HepG2 (cell line): ENCODE results near the gene MKRN1. TPM values are rescaled to one million over a fixed set of nuclear protein-coding genes. Genes with fewer than 3 reads are reported as not detected.

Experiments
- ATAC-seq: fragments of 200-7000 bp; cut with Tn5 transposase; 3 replicates; pipeline ENCODE4 v1.9.1; 2020; ENCODE audit warnings: mild to moderate bottlenecking, moderate library complexity
- BruUV-seq: library from RNA; stranded (reverse); fragments of 400-500 nt; replicated peaks from 2 replicates; lab custom pipeline; 2021; lab: Mats Ljungman, UMichigan
- CTCF ChIA-PET: fragments of 300-600 bp; formaldehyde crosslinking; extraction: SDS; loops from one replicate; lab custom pipeline; 2021; ENCODE audit warnings: low total read pairs, inconsistent platforms, low intra/inter-chr PET ratio; lab: Yijun Ruan, JAX
- POLR2A ChIA-PET: fragments of 350-600 bp; sonication (Branson Sonifier 250); formaldehyde crosslinking; loops from one replicate; lab custom pipeline; 2020; ENCODE audit warnings: antibody characterized with exemption, inconsistent platforms; lab: Yijun Ruan, JAX
- DNase-seq: peaks from one replicate; pipeline ENCODE4 v3.0.0-alpha.2; 2015; ENCODE audit warnings: low spot score
- FAIRE-seq: peaks from 3 replicates; lab custom pipeline; 2011; peaks lifted over from hg19 to GRCh38; lab: Jason Lieb, UNC
- H2AFZ ChIP-seq: one replicate; pipeline ENCODE4 v1.6.1; 2011; ENCODE audit warnings: low read length, inconsistent platforms
- H3K27ac ChIP-seq: fragments of 300-600 bp; 3 replicates; pipeline ENCODE4 v1.8.0; 2011; ENCODE audit warnings: mixed run types, mild to moderate bottlenecking, mixed read lengths, low read length, inconsistent platforms; ENCODE audit not compliant: insufficient read depth; ENCODE audit errors: extremely low read length
- H3K27me3 ChIP-seq, 2 experiments: fragments of 200-600 bp in 1 of 2; 2 replicates in 1 of 2; 3 replicates in 1 of 2; pipeline versions ENCODE4 v1.6.0 to v1.8.0; 2011; ENCODE audit warnings: low read length in 2 of 2, mild to moderate bottlenecking in 2 of 2, moderate library complexity in 2 of 2, inconsistent platforms in 1 of 2; ENCODE audit not compliant: insufficient read depth in 2 of 2, control insufficient read depth in 1 of 2
- H3K36me3 ChIP-seq, 2 experiments: fragments of 200-600 bp in 1 of 2; replicated peaks in 1 of 2; 2 replicates in 1 of 2; 3 replicates in 1 of 2; pipeline versions ENCODE4 v1.5.1 to v1.8.0; 2011; ENCODE audit warnings: low read length in 2 of 2, inconsistent platforms in 1 of 2; ENCODE audit not compliant: insufficient read depth in 2 of 2, control insufficient read depth in 1 of 2
- H3K4me1 ChIP-seq: 2 replicates; pipeline ENCODE4 v1.5.1; 2012; ENCODE audit warnings: low read length, inconsistent platforms; ENCODE audit not compliant: insufficient read depth
- H3K4me2 ChIP-seq: 2 replicates; pipeline ENCODE4 v1.6.0; 2011; ENCODE audit warnings: low read depth, low read length, inconsistent platforms
- H3K4me3 ChIP-seq, 3 experiments: fragments of 200-600 bp in 1 of 3; sonication (generic), shearing (Covaris generic) in 1 of 3; replicated peaks in 1 of 3; 2 replicates each; pipeline ENCODE4 v1.5.1; 2011 to 2016; ENCODE audit warnings: low read length in 3 of 3, inconsistent platforms in 2 of 3, low read depth in 2 of 3, mild to moderate bottlenecking in 2 of 3, control low read depth in 1 of 3, mixed read lengths in 1 of 3; ENCODE audit not compliant: insufficient read depth in 1 of 3
- H3K79me2 ChIP-seq: one replicate; pipeline ENCODE4 v1.6.1; 2011; ENCODE audit warnings: low read length, inconsistent platforms; ENCODE audit not compliant: insufficient read depth
- H3K9ac ChIP-seq: 2 replicates; pipeline ENCODE4 v1.6.0; 2011; ENCODE audit warnings: mild to moderate bottlenecking, low read depth, low read length, inconsistent platforms; ENCODE audit not compliant: insufficient read depth
- H3K9me3 ChIP-seq: 2 replicates; pipeline ENCODE4 v1.5.1; 2012; ENCODE audit warnings: mild to moderate bottlenecking, low read length
- H4K20me1 ChIP-seq: 2 replicates; pipeline ENCODE4 v1.6.0; 2011; ENCODE audit warnings: inconsistent platforms, mild to moderate bottlenecking, low read length, moderate library complexity; ENCODE audit not compliant: insufficient read depth
- MEIS2 ChIP-seq: sonication (generic); formaldehyde crosslinking; IDR thresholded peaks from 2 replicates; pipeline ENCODE4 v1.9.0; 2021; ENCODE audit warnings: mild to moderate bottlenecking, missing genetic modification reagents
- NFE2L2 ChIP-seq: fragments of 150-350 bp; IDR thresholded peaks from 2 replicates; pipeline ENCODE4 v1.6.1; 2014; ENCODE audit warnings: low read length
- NFKB2 ChIP-seq: sonication (generic); formaldehyde crosslinking; IDR thresholded peaks from 2 replicates; pipeline ENCODE4 v1.4.0; 2020; ENCODE audit warnings: missing genetic modification reagents, borderline replicate concordance
- PHF21A ChIP-seq: sonication (generic); formaldehyde crosslinking; IDR thresholded peaks from 2 replicates; pipeline ENCODE4 v1.5.0; 2020; ENCODE audit warnings: mild to moderate bottlenecking, missing genetic modification reagents
- SOX13 ChIP-seq, 3 experiments: fragments of 450-650 bp in 1 of 3; sonication (generic) in 1 of 3; formaldehyde crosslinking in 1 of 3; IDR thresholded peaks in 2 of 3; conservative IDR thresholded peaks in 1 of 3; 2 replicates each; pipeline versions ENCODE4 v1.5.0 to v1.6.1; 2016 to 2020; ENCODE audit warnings: antibody characterized with exemption in 1 of 3, mild to moderate bottlenecking in 1 of 3, missing compliant biosample characterization in 1 of 3, missing genetic modification reagents in 1 of 3, moderate library complexity in 1 of 3
- SYNCRIP ChIP-seq: fragments of 200-400 bp; formaldehyde crosslinking; IDR thresholded peaks from 2 replicates; pipeline ENCODE4 v1.6.1; 2018; ENCODE audit warnings: mild to moderate bottlenecking, low read depth, low read length; ENCODE audit not compliant: insufficient read depth
- ZNF335 ChIP-seq: sonication (generic); formaldehyde crosslinking; IDR thresholded peaks from 2 replicates; pipeline ENCODE4 v1.4.0; 2020; ENCODE audit warnings: missing genetic modification reagents
- ZNF841 ChIP-seq: sonication (generic); formaldehyde crosslinking; IDR thresholded peaks from 2 replicates; pipeline ENCODE4 v1.8.1; 2023; ENCODE audit warnings: missing genetic modification reagents, borderline replicate concordance
- WGBS: methylation state at CpG from one replicate; pipeline ENCODE4 v1.1.6; 2017; ENCODE audit warnings: low lambda C conversion rate; 5-methylcytosine and 5-hydroxymethylcytosine counted together
- in situ Hi-C: cut with HindIII; loops from 2 replicates; pipeline ENCODE4 v1.10.0; 2017; ENCODE audit warnings: low pct_unique_long_range_greater_than_20kb; ENCODE audit not compliant: extremely low pct_ligation_motif_present
- intact Hi-C: fragments of 100-400 bp; cut with micrococcal nuclease; formaldehyde crosslinking; loops from one replicate; pipeline ENCODE4 v1.10.0; 2022; ENCODE audit not compliant: unreplicated experiment
- polyA plus RNA-seq, 8 experiments: library from polyadenylated mRNA; depleted of rRNA in 3 of 8; stranded (reverse) in 7 of 8; unstranded in 1 of 8; fragments of >200 nt; fragmentation: Illumina TruSeq in 4 of 8; extraction: Trizol in 4 of 8; gene quantifications; 2 replicates each; pipeline versions ENCODE4 v1.2.1 to v1.2.3, GENCODE V29; 2011 to 2016; ENCODE audit warnings: low read depth in 4 of 8, missing spikeins in 1 of 8, mixed read lengths in 1 of 8; ENCODE audit not compliant: insufficient read depth in 1 of 8
- total RNA-seq, 5 experiments: library from RNA; depleted of rRNA; stranded (reverse); fragments of >200 nt; fragmentation: Illumina TruSeq; extraction: Trizol; gene quantifications; 2 replicates each; pipeline ENCODE4 v1.2.3, GENCODE V29; 2016; ENCODE audit warnings: low read depth in 1 of 5
- TF ChIP-seq, protein P1 (sequence below): sonication (generic); formaldehyde crosslinking; IDR thresholded peaks from 2 replicates; pipeline ENCODE4 v1.9.0; 2022; ENCODE audit warnings: missing genetic modification reagents, mild to moderate bottlenecking, borderline replicate concordance
- TF ChIP-seq, protein P2 (sequence below): IDR thresholded peaks from 2 replicates; pipeline ENCODE4 v1.6.1; 2012; ENCODE audit warnings: inconsistent platforms
- TF ChIP-seq, protein P3 (sequence below): sonication (generic); formaldehyde crosslinking; IDR thresholded peaks from 2 replicates; pipeline ENCODE4 v1.4.0; 2020; ENCODE audit warnings: missing genetic modification reagents
- TF ChIP-seq, protein P4 (sequence below): IDR thresholded peaks from 2 replicates; pipeline ENCODE4 v1.4.0; 2020; ENCODE audit warnings: mild to moderate bottlenecking, missing genetic modification reagents
- TF ChIP-seq, protein P5 (sequence below): IDR thresholded peaks from 2 replicates; pipeline ENCODE4 v1.6.1; 2018; ENCODE audit warnings: missing genetic modification reagents
- TF ChIP-seq, protein P6 (sequence below): sonication (generic); formaldehyde crosslinking; IDR thresholded peaks from 2 replicates; pipeline ENCODE4 v1.4.0; 2020; ENCODE audit warnings: missing genetic modification reagents

The MKRN1 gene
- total and polyA plus RNA-seq, 2 of the 13 experiments (the other 11 are each of a cell fraction or from before 2014, with no cell fraction given), result 28.5 to 32.8 TPM

DNA sequence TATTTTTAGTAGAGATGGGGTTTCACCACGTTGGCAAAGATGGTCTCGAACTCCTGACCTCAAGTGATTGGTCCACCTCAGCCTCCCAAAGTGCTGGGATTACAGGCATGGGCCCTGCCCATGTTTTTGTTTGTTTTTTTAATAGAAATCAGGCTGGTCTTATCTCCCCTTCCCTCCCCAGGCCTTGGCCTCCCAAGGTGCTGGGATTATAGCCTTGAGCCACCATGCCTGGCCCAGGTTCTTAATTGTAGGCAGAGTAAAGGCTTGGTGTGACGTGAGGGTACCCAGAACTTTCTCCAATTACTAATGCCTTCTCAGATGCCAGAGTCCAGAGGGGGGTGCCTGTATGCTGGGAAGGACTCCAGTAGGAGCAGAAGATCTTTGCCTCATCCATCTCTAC, 5.2 kb upstream of the MKRN1 start (continued):
- TF ChIP-seq, protein P1, sequence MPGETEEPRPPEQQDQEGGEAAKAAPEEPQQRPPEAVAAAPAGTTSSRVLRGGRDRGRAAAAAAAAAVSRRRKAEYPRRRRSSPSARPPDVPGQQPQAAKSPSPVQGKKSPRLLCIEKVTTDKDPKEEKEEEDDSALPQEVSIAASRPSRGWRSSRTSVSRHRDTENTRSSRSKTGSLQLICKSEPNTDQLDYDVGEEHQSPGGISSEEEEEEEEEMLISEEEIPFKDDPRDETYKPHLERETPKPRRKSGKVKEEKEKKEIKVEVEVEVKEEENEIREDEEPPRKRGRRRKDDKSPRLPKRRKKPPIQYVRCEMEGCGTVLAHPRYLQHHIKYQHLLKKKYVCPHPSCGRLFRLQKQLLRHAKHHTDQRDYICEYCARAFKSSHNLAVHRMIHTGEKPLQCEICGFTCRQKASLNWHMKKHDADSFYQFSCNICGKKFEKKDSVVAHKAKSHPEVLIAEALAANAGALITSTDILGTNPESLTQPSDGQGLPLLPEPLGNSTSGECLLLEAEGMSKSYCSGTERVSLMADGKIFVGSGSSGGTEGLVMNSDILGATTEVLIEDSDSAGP (CRISPR knock-in tag), result no peak
- TF ChIP-seq NFE2L2 (no peak), ZNF841 (no peak), SYNCRIP (no peak), NFKB2 (no peak)
- TF ChIP-seq, protein P2, sequence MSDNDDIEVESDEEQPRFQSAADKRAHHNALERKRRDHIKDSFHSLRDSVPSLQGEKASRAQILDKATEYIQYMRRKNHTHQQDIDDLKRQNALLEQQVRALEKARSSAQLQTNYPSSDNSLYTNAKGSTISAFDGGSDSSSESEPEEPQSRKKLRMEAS, result no peak
- TF ChIP-seq, protein P3, sequence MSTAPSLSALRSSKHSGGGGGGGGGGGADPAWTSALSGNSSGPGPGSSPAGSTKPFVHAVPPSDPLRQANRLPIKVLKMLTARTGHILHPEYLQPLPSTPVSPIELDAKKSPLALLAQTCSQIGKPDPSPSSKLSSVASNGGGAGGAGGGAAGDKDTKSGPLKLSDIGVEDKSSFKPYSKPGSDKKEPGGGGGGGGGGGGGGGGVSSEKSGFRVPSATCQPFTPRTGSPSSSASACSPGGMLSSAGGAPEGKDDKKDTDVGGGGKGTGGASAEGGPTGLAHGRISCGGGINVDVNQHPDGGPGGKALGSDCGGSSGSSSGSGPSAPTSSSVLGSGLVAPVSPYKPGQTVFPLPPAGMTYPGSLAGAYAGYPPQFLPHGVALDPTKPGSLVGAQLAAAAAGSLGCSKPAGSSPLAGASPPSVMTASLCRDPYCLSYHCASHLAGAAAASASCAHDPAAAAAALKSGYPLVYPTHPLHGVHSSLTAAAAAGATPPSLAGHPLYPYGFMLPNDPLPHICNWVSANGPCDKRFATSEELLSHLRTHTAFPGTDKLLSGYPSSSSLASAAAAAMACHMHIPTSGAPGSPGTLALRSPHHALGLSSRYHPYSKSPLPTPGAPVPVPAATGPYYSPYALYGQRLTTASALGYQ (CRISPR knock-in tag), result no peak

DNA sequence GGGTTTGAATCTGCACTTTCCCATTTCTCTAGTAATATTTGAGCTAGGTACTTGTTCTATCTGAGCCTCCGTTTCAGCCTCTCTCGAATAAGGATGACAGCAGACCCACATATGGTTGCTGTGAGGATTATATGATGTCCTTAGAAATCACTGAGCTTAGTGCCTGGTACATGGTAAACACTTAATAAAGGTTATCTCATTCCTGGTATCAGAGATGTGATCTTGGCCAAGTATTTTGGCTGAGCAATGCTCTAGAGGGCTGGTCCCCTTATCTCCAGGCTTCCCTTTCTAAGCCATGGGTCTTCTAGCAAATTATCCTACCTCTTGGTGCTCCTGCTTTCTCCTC, 407 bp upstream of the MKRN1 start:
- peak overlapping the region; percentile 90 for H3K4me2 ChIP-seq
- no peak; the same call in 2 of the 3 replicates for ATAC-seq
- H3K9ac ChIP-seq, result peak overlapping the region; percentile 57
- BruUV-seq, result no TSS peak
- intact Hi-C loops, result no loop called here
- H3K36me3 ChIP-seq, result no peaks in the 10 kb centered on the region
- POLR2A ChIA-PET, result no interaction called here
- H3K79me2 ChIP-seq, result peaks cover 40% of the 10 kb centered on the region
- no peak for DNase-seq
- peaks cover 26% of the 10 kb centered on the region for H4K20me1 ChIP-seq
- peak overlapping the region; percentile 93 to 95 (median 94); a peak in 5 of 6 replicates for H3K4me3 ChIP-seq
- peaks cover 28% of the 10 kb centered on the region for H3K4me1 ChIP-seq
- 0% methylated on average over 2 of the region's 2 CpGs for WGBS
- H3K27me3 ChIP-seq, result no peaks in the 10 kb centered on the region; a peak in 1 of 5 replicates
- peak overlapping the region; percentile 99 for H2AFZ ChIP-seq
- peak overlapping the region; percentile 91 for H3K27ac ChIP-seq
- FAIRE-seq, result no peak
- in situ Hi-C loops, result no loop called here
- no peaks in the 10 kb centered on the region for H3K9me3 ChIP-seq
- CTCF ChIA-PET, result no interaction called here
- 0 out of 2 replicates have a peak, but pooled peaks have one; percentile 48 for TF ChIP-seq ZNF335 (CRISPR knock-in tag)
- TF ChIP-seq SOX13 (IDR thresholded peaks at IDR 0.05), result no peak
- no peak for TF ChIP-seq SOX13 (CRISPR knock-in tag; conservative IDR thresholded peaks at IDR 0.05 in 1 of 2, IDR thresholded peaks at IDR 0.05 in 1 of 2)
- TF ChIP-seq, protein P4, sequence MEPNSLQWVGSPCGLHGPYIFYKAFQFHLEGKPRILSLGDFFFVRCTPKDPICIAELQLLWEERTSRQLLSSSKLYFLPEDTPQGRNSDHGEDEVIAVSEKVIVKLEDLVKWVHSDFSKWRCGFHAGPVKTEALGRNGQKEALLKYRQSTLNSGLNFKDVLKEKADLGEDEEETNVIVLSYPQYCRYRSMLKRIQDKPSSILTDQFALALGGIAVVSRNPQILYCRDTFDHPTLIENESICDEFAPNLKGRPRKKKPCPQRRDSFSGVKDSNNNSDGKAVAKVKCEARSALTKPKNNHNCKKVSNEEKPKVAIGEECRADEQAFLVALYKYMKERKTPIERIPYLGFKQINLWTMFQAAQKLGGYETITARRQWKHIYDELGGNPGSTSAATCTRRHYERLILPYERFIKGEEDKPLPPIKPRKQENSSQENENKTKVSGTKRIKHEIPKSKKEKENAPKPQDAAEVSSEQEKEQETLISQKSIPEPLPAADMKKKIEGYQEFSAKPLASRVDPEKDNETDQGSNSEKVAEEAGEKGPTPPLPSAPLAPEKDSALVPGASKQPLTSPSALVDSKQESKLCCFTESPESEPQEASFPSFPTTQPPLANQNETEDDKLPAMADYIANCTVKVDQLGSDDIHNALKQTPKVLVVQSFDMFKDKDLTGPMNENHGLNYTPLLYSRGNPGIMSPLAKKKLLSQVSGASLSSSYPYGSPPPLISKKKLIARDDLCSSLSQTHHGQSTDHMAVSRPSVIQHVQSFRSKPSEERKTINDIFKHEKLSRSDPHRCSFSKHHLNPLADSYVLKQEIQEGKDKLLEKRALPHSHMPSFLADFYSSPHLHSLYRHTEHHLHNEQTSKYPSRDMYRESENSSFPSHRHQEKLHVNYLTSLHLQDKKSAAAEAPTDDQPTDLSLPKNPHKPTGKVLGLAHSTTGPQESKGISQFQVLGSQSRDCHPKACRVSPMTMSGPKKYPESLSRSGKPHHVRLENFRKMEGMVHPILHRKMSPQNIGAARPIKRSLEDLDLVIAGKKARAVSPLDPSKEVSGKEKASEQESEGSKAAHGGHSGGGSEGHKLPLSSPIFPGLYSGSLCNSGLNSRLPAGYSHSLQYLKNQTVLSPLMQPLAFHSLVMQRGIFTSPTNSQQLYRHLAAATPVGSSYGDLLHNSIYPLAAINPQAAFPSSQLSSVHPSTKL (CRISPR knock-in tag), result no peak
- TF ChIP-seq, protein P5, sequence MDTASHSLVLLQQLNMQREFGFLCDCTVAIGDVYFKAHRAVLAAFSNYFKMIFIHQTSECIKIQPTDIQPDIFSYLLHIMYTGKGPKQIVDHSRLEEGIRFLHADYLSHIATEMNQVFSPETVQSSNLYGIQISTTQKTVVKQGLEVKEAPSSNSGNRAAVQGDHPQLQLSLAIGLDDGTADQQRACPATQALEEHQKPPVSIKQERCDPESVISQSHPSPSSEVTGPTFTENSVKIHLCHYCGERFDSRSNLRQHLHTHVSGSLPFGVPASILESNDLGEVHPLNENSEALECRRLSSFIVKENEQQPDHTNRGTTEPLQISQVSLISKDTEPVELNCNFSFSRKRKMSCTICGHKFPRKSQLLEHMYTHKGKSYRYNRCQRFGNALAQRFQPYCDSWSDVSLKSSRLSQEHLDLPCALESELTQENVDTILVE (CRISPR knock-in tag), result no peak
- TF ChIP-seq, protein P6, sequence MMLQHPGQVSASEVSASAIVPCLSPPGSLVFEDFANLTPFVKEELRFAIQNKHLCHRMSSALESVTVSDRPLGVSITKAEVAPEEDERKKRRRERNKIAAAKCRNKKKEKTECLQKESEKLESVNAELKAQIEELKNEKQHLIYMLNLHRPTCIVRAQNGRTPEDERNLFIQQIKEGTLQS, result no peak
- TF ChIP-seq PHF21A (CRISPR knock-in tag), result no peak
- no peak for TF ChIP-seq MEIS2
- TF ChIP-seq ZNF841, result no peak
